K562 (cell line): ENCODE results near the gene CFAP20. TPM values are rescaled to one million over a fixed set of nuclear protein-coding genes. Genes with fewer than 3 reads are reported as not detected.
A peak's percentile ranks its signal among the peaks of the same experiment; 100 is the strongest.

Experiments used
- ATAC-seq: fragments of 200-7000 bp; cut with Tn5 transposase; 3 replicates; pipeline ENCODE4 v1.9.1; 2020; ENCODE audit warnings: moderate library complexity
- BruUV-seq: library from RNA; stranded (reverse); fragments of 400-500 nt; replicated peaks from 2 replicates; lab custom pipeline; 2021; lab: Mats Ljungman, UMichigan
- CTCF ChIA-PET: fragments of 300-600 bp; formaldehyde crosslinking; extraction: SDS; loops from one replicate; lab custom pipeline; 2021; ENCODE audit warnings: low intra/inter-chr PET ratio; lab: Yijun Ruan, JAX
- POLR2A ChIA-PET: fragments of 300-600, 350-650 bp; sonication (Branson Sonifier 250); formaldehyde crosslinking; extraction: SDS; loops from one replicate; lab custom pipeline; 2021; ENCODE audit warnings: antibody characterized with exemption, inconsistent platforms; lab: Yijun Ruan, JAX
- DNase-seq, 4 experiments: peaks; one replicate each; pipeline versions ENCODE4 v3.0.0 to v3.0.0-alpha.2; 2011 to 2018; ENCODE audit warnings: low spot score in 3 of 4, mixed read lengths in 3 of 4; ENCODE audit errors: extremely low read depth in 1 of 4
- FAIRE-seq: peaks from 2 replicates; lab custom pipeline; 2011; peaks lifted over from hg19 to GRCh38; lab: Jason Lieb, UNC
- H2AFZ ChIP-seq: 2 replicates; pipeline ENCODE4 v1.6.0; 2011; ENCODE audit warnings: low read depth, low read length, control low read depth, inconsistent platforms
- H3K27ac ChIP-seq: fragments of 200-600 bp; 3 replicates; pipeline ENCODE4 v1.8.0; 2011; ENCODE audit warnings: low read depth, mild to moderate bottlenecking, control low read depth, inconsistent platforms, low read length, moderate library complexity, mixed read lengths; ENCODE audit errors: extremely low read depth
- H3K27me3 ChIP-seq, 2 experiments: fragments of 300-600 bp in 1 of 2; 2 replicates in 1 of 2; 3 replicates in 1 of 2; pipeline versions ENCODE4 v1.6.0 to v1.8.0; 2011; ENCODE audit warnings: inconsistent platforms in 2 of 2, low read length in 2 of 2, mild to moderate bottlenecking in 1 of 2, mixed read lengths in 1 of 2, moderate library complexity in 1 of 2; ENCODE audit not compliant: control insufficient read depth in 2 of 2, insufficient read depth in 2 of 2
- H3K36me3 ChIP-seq: fragments of 300-600 bp; 3 replicates; pipeline ENCODE4 v1.8.0; 2011; ENCODE audit warnings: mild to moderate bottlenecking, low read length, inconsistent platforms; ENCODE audit not compliant: control insufficient read depth, insufficient read depth
- H3K4me1 ChIP-seq, 2 experiments: fragments of 200-600 bp in 1 of 2; replicated peaks in 1 of 2; 2 replicates in 1 of 2; 3 replicates in 1 of 2; pipeline versions ENCODE4 v1.5.1 to v1.8.0; 2011; ENCODE audit warnings: inconsistent platforms in 2 of 2, low read length in 2 of 2, mild to moderate bottlenecking in 1 of 2, mixed read lengths in 1 of 2, moderate library complexity in 1 of 2; ENCODE audit not compliant: control insufficient read depth in 2 of 2, insufficient read depth in 2 of 2
- H3K4me2 ChIP-seq: 2 replicates; pipeline ENCODE4 v1.6.1; 2011; ENCODE audit warnings: low read length, control low read depth, inconsistent platforms, mixed read lengths; ENCODE audit not compliant: insufficient read depth
- H3K4me3 ChIP-seq: fragments of 200-600 bp; sonication (generic), shearing (Covaris generic); 2 replicates; pipeline ENCODE4 v1.5.1; 2016; ENCODE audit warnings: control low read depth, inconsistent platforms
- H3K79me2 ChIP-seq: fragments of 200-600 bp; 3 replicates; pipeline ENCODE4 v1.8.0; 2011; ENCODE audit warnings: low read length, inconsistent platforms; ENCODE audit not compliant: control insufficient read depth, insufficient read depth
- H3K9ac ChIP-seq, 2 experiments: 2 replicates each; pipeline versions ENCODE4 v1.6.0 to v1.6.1; 2011; ENCODE audit warnings: low read depth in 2 of 2, low read length in 2 of 2, control low read depth in 1 of 2, inconsistent platforms in 1 of 2, mild to moderate bottlenecking in 1 of 2, mixed read lengths in 1 of 2; ENCODE audit not compliant: insufficient read depth in 1 of 2
- H3K9me1 ChIP-seq: one replicate; pipeline ENCODE4 v1.6.0; 2011; ENCODE audit warnings: inconsistent platforms, mild to moderate bottlenecking, low read length, moderate library complexity; ENCODE audit not compliant: control insufficient read depth, insufficient read depth
- H3K9me3 ChIP-seq: replicated peaks from 2 replicates; pipeline ENCODE4 v1.5.1; 2011; ENCODE audit warnings: low read depth, low read length, inconsistent platforms; ENCODE audit not compliant: control insufficient read depth, insufficient read depth
- H4K20me1 ChIP-seq: replicated peaks from 2 replicates; pipeline ENCODE4 v1.6.1; 2011; ENCODE audit warnings: low read length, inconsistent platforms, mixed read lengths; ENCODE audit not compliant: control insufficient read depth, insufficient read depth
- BCL6 ChIP-seq: fragments of 250-450 bp; sonication (Bioruptor Pico); IDR thresholded peaks from 2 replicates; pipeline ENCODE4 v1.4.0; 2020
- BRF2 ChIP-seq: IDR thresholded peaks from 3 replicates; pipeline ENCODE4 v1.6.1; 2011; ENCODE audit warnings: borderline replicate concordance, mild to moderate bottlenecking; ENCODE audit not compliant: insufficient read length, insufficient read depth
- HMGXB4 ChIP-seq: sonication (generic); formaldehyde crosslinking; IDR thresholded peaks from 2 replicates; pipeline ENCODE4 v1.8.1; 2023; ENCODE audit warnings: mild to moderate bottlenecking, missing genetic modification reagents
- HOXB6 ChIP-seq: fragments of 250-450 bp; sonication (Bioruptor Pico); IDR thresholded peaks from 2 replicates; pipeline ENCODE4 v1.5.1; 2022; ENCODE audit warnings: mild to moderate bottlenecking, borderline replicate concordance
- JUNB ChIP-seq: fragments of 450-650 bp; formaldehyde crosslinking; conservative IDR thresholded peaks from 2 replicates; pipeline ENCODE4 v1.4.0; 2020; ENCODE audit warnings: mild to moderate bottlenecking
- MAX ChIP-seq: sonication (generic); formaldehyde crosslinking; IDR thresholded peaks from 2 replicates; pipeline ENCODE4 v1.9.0; 2022; ENCODE audit warnings: mild to moderate bottlenecking, missing genetic modification reagents
- MCM2 ChIP-seq: fragments of 450-650 bp; IDR thresholded peaks from 2 replicates; pipeline ENCODE4 v1.6.1; 2017; ENCODE audit warnings: low read depth, mild to moderate bottlenecking
- MXD1 ChIP-seq: fragments of 250-450 bp; sonication (Bioruptor Pico); IDR thresholded peaks from 2 replicates; pipeline ENCODE4 v1.8.0; 2021; ENCODE audit warnings: borderline replicate concordance, mild to moderate bottlenecking, moderate library complexity; ENCODE audit not compliant: poor library complexity, severe bottlenecking
- TEAD4 ChIP-seq, 2 experiments: sonication (generic) in 1 of 2; formaldehyde crosslinking in 1 of 2; IDR thresholded peaks; 2 replicates each; pipeline versions ENCODE4 v1.6.1 to v1.8.0; 2012 to 2022; ENCODE audit warnings: borderline replicate concordance in 1 of 2, inconsistent platforms in 1 of 2, low read length in 1 of 2, mild to moderate bottlenecking in 1 of 2, missing genetic modification reagents in 1 of 2
- TRIM24 ChIP-seq, 2 experiments: fragments of 450-650 bp; IDR thresholded peaks; 2 replicates each; pipeline ENCODE4 v1.6.1; 2016
- ZBTB5 ChIP-seq: fragments of 450-650 bp; IDR thresholded peaks from 2 replicates; pipeline ENCODE4 v1.6.1; 2017; ENCODE audit warnings: antibody characterized with exemption
- WGBS: fragments of 100-300 bp; shearing (Covaris generic); methylation state at CpG from one replicate; pipeline ENCODE4 v1.1.6; 2016; ENCODE audit warnings: low coverage, mixed read lengths; ENCODE audit not compliant: insufficient coverage; ENCODE audit errors: missing lambda C conversion rate; 5-methylcytosine and 5-hydroxymethylcytosine counted together
- in situ Hi-C: fragments of 300-500 bp; cut with MboI; formaldehyde crosslinking; loops from 4 replicates; pipeline ENCODE4 v1.15.0; 2018; ENCODE audit warnings: inconsistent platforms, mixed read lengths
- intact Hi-C: fragments of 100-400 bp; cut with micrococcal nuclease; formaldehyde crosslinking; loops from 2 replicates; pipeline ENCODE4 v1.14.2; 2022
- polyA plus RNA-seq, 8 experiments: library from polyadenylated mRNA; depleted of rRNA in 4 of 8; stranded (reverse) in 5 of 8; unstranded in 3 of 8; fragments of >200 nt; fragmentation: Nextera tagmentation in 2 of 8; fragmentation: Illumina TruSeq in 1 of 8; extraction: Ambion mirVana in 2 of 8; extraction: Trizol in 1 of 8; gene quantifications; 2 replicates each; pipeline versions ENCODE4 v1.2.1 to v1.2.3, GENCODE V29; 2011 to 2014; ENCODE audit warnings: inconsistent platforms in 1 of 8, missing spikeins in 1 of 8
- total RNA-seq, 7 experiments: library from RNA; depleted of rRNA in 6 of 7; stranded (reverse); fragments of >200 nt in 6 of 7; fragmentation: Illumina TruSeq in 2 of 7; extraction: Trizol in 2 of 7; gene quantifications; 2 replicates each; pipeline versions ENCODE4 v1.2.1 to v1.2.3, GENCODE V29; 2011 to 2021; ENCODE audit warnings: low replicate concordance in 1 of 7

Gene CFAP20
- total and polyA plus RNA-seq, 9 of the 15 experiments (the other 6 are each of a cell fraction or from before 2014, with no cell fraction given): 20.5 to 90.5 (median 75.3) TPM

- TF ChIP-seq TRIM24 (IDR thresholded peaks at IDR 0.05) (peak in 1 of 2 experiments; percentile 60; a peak in 3 of 4 replicates), ZBTB5 (0 out of 2 replicates have a peak, but pooled peaks have one; percentile 22)
Observed at GRCh38 chr16:58087209-58087913, 41.8 kb downstream of the CFAP20 start (continued).

- Histone ChIP-seq H3K27ac (no peak overlapping the region), H3K27me3 (peaks cover 10 to 22% of the 10 kb centered on the region in 2 experiments; a peak in 4 of 5 replicates), H3K36me3 (no peaks in the 10 kb centered on the region), H3K79me2 (no peaks in the 10 kb centered on the region), H3K9me3 (peaks cover 6% of the 10 kb centered on the region), H2AFZ (no peak overlapping the region), H3K4me3 (no peak overlapping the region), H3K9ac (no peak overlapping the region), H3K4me2 (no peak overlapping the region), H3K4me1 (peaks cover 0 to 2% of the 10 kb centered on the region in 2 experiments; a peak in 1 of 5 replicates), H4K20me1 (no peaks in the 10 kb centered on the region), H3K9me1 (no peaks in the 10 kb centered on the region)
- no peak for DNase-seq
- WGBS: 34% methylated on average over 18 of the region's 19 CpGs
- ChIA-PET CTCF (no interaction called here), POLR2A (interaction anchor here (1.3 kb wide), 1 partner anchor 35 kb away, joined by 3 read pairs; no protein-coding TSS in a partner anchor)
- in situ Hi-C loops: no loop called here
- intact Hi-C loops: no loop called here
- no peak for FAIRE-seq
- no peak for ATAC-seq
- BruUV-seq: no TSS peak
- TF ChIP-seq MAX (peak; percentile 33; the same call in 1 of the 2 replicates), MXD1 (CRISPR knock-in tag) (no peak), HOXB6 (no peak), HMGXB4 (CRISPR knock-in tag) (no peak), MCM2 (no peak), BRF2 (no peak), TEAD4 (IDR thresholded peaks at IDR 0.05; ENCODE audit: low read length) (no peak), TEAD4 (CRISPR knock-in tag; IDR thresholded peaks at IDR 0.05; ENCODE audit: borderline replicate concordance) (peak; percentile 68; the same call in 1 of the 2 replicates), JUNB (no peak), BCL6 (no peak)
Observed at GRCh38 chr16:58086381-58087208, 42.6 kb downstream of the CFAP20 start.
